Measurements from ENCODE around the gene PAGE2. TPM values are rescaled to one million over a fixed set of nuclear protein-coding genes. Genes with fewer than 3 reads are reported as not detected.

Gene PAGE2
- total RNA-seq (2022; extraction: Qiagen RNA extraction): not detected in 5 replicates

GRCh38 chrX:55088795-55089489, at the start of gene PAGE2:
Gene PAGE2, plus strand, starts transcription at chrX:55089018. Its CDS starts 1,003 bp downstream, at chrX:55090021.

GRCh38 chrX:55074851-55075467, 13.9 kb upstream of the PAGE2 start, which contains the start of gene PAGE2B:
Gene PAGE2B, plus strand, starts transcription at chrX:55075030. Its CDS starts 1,012 bp downstream, at chrX:55076042.

Other genes with a start within 250 kb of the PAGE2 start
- 0.35 to 1.4 TPM (median 0.90 TPM) in 5 replicates for gene TRO, start 168.2 kb upstream of the PAGE2 start, total RNA-seq (2022; extraction: Qiagen RNA extraction)
- 0.08 to 0.14 TPM (median 0.14 TPM) in 3 of 5 replicates, not detected in the others for gene PFKFB1, start 94.8 kb upstream of the PAGE2 start, total RNA-seq (2022; extraction: Qiagen RNA extraction)
- 27.1 to 34.6 TPM (median 29.9 TPM) in 5 replicates for gene APEX2, start 88.7 kb upstream of the PAGE2 start, total RNA-seq (2022; extraction: Qiagen RNA extraction)
- not detected in 5 replicates for gene ALAS2, start 58.0 kb upstream of the PAGE2 start, total RNA-seq (2022; extraction: Qiagen RNA extraction)
- not detected in 5 replicates for gene PAGE2B, start 14.0 kb upstream of the PAGE2 start, total RNA-seq (2022; extraction: Qiagen RNA extraction)
- not detected in 5 replicates for gene PAGE5, start 131.3 kb downstream of the PAGE2 start, total RNA-seq (2022; extraction: Qiagen RNA extraction)
- gene PAGE3, start 175.9 kb downstream of the PAGE2 start, total RNA-seq (2022; extraction: Qiagen RNA extraction): not detected in 5 replicates